ENCODE data around the gene FNBP1. TPM values are rescaled to one million over a fixed set of nuclear protein-coding genes. Genes with fewer than 3 reads are reported as not detected.
"Not testable (repeated sequence)": the region's sequence is repeated elsewhere in the genome, so short reads cannot be mapped to it uniquely, and the experiment has no call there.

FNBP1 gene
- total RNA-seq, 1 experiment from 2014 or later: 16.8 TPM

GRCh38 chr9:130022566-130023143 lies 20.3 kb downstream of the FNBP1 start:
- no peak for DNase-seq (ENCODE audit: low read depth)

GRCh38 chr9:130021842-130022241 lies 21.1 kb downstream of the FNBP1 start:
- not testable (repeated sequence) for DNase-seq (ENCODE audit: low read depth)

DNA sequence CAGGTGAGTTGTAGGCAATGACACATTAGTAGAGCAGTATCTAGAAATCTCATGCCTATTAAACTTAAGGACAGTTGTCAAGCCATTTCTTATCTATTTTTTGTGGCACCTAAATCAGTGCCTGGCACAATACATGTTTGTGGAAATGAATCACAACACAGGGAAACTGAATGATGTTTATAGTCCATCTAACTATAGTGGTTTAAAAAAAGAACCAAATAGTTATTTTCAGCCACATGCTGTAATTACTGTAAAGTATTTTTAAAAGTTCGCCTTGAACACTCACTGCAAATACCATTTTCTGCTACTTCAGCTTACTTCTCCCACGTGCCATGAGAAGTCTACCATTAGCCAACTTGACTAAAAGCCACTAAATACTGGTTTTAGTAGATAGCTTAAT lies 21.9 kb downstream of the FNBP1 start:
- no peak for DNase-seq (ENCODE audit: low read depth)

- DNase-seq (ENCODE audit: low read depth): no peak
Measured at GRCh38 chr9:130020618-130021017, 22.4 kb downstream of the FNBP1 start.

- no peak for DNase-seq (ENCODE audit: low read depth)
Measured at GRCh38 chr9:130018265-130018664, 24.7 kb downstream of the FNBP1 start.

DNA sequence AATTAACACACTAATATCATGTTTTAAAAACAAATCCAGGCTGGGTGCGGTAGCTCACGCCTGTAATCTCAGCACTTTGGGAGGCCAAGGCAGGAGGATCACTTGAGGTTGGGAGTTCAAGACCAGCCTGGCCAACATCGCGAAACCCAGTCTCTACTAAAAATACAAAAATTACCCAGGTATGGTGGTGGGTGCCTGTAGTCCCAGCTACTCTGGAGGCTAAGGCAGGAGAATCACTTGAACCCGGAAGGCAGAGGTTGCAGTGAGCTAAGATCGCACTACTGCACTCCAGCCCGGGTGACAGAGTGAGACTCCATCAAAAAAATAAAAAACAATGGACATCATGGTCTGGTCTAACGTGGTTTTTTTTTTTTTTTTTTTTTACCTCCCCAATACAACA lies 25.5 kb downstream of the FNBP1 start:
- DNase-seq (ENCODE audit: low read depth): not testable (repeated sequence)

DNA sequence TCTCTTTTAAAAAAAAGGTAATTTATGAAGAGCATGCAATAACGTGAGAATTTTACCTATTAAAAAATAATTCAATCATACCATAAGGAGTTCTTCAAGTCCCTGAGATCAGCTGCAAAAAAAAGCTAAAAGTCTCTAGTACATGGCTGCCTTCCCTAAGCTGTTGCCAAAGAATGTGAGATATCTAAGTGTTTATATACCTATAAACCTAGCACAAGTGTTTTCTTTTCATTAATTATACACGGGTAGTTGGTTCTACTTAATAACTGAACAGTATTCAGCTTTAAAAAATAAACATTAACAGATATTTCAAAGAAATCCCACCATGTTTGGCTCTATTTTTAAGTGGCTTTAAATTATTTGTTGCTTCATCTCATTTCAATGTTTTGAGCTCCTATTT lies 25.9 kb downstream of the FNBP1 start:
- no peak for DNase-seq (ENCODE audit: low read depth)

- DNase-seq (ENCODE audit: low read depth): no peak
Measured at GRCh38 chr9:130015353-130016019, 27.5 kb downstream of the FNBP1 start.

DNA sequence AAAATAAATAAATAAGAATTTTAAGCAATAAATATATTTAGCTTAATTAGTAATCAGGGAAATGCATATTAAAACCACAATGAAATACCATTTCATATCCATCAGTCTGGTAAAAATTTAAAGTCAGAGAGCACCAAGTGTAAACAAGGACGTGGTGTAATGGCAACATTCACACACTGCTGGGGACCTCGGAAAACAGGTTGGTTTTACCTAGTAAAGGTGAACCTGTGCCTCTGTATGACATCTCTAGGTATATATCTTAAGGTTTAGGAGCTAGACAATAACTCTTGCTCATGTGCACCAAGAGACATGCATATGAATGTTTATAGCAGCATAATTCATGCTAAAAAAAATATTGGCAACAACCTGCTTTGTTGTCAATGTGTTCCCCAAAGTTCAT lies 29.7 kb downstream of the FNBP1 start:
- DNase-seq (ENCODE audit: low read depth): no peak

- no peak for DNase-seq (ENCODE audit: low read depth)
Measured at GRCh38 chr9:130010151-130010988, 32.6 kb downstream of the FNBP1 start.

DNA sequence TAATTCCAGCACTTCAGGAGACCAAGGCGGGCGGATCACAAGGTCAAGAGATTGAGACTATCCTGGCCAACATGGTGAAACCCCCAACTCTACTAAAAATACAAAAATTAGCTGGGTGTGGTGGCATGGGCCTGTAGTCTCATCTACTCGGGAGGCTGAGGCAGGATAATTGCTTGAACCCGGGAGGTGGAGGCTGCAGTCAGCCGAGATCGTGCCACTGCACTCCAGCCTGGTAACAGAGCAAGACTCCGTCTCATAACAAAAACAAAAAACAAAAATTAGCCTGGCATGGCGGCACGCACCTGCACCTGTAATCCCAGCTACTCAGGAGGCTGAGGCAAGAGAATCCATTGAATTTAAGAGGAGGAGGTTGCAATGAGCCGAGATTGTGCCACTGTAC lies 33.4 kb downstream of the FNBP1 start:
- DNase-seq (ENCODE audit: low read depth): not testable (repeated sequence)

GRCh38 chr9:130008538-130008937 lies 34.5 kb downstream of the FNBP1 start:
- DNase-seq (ENCODE audit: low read depth): no peak

- not testable (repeated sequence) for DNase-seq (ENCODE audit: low read depth)
Measured at GRCh38 chr9:130006952-130007351, 36.0 kb downstream of the FNBP1 start.

DNA sequence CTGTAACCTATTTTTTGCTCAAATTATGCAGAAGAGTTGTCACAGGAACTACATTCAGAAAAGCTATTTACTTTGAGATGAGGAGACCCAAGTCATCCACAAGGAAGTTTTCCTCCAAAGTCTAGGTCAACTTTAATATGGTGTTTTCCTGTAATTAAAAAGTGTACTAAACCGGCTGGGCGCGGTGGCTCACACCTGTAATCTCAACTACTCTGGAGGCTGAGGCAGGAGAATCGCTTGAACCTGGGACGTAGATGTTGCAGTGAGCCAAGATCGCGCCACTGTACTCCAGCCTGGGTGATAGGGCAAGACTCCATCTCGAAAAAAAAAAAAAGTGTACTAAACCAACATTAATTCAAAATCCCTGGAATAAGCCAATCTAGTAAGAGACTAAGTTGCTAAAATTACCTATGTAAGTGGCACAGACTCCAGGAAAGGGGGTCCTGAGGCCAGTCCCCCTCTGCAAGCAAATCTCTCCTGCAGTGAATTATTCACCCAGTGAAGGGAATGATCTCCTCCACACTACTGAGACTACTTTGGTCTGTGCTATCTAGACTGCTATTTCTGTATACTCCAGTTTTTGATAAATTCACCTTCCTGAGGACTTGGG lies 38.9 kb downstream of the FNBP1 start:
- no peak for DNase-seq (ENCODE audit: low read depth)

- DNase-seq (ENCODE audit: low read depth): no peak
Measured at GRCh38 chr9:130002320-130002719, 40.7 kb downstream of the FNBP1 start.

DNA sequence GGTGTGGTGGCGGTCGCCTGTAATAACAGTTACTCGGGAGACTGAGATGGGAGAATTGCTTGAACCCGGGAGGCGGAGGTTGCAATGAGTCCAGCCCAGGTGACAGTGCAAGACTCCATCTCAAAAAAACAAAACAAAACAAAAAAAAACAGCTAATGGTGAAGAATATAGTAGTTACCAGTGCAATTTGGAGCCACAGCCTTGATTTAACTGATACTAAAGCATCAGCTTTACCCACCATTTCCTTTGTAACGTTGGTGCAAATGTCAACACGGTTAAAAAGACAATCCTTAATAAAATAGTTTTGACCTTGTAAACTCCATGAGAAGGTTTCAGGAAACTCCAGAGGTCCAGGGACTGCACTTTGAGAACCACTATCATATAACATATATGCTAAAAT lies 41.8 kb downstream of the FNBP1 start:
- no peak for DNase-seq (ENCODE audit: low read depth)

DNA sequence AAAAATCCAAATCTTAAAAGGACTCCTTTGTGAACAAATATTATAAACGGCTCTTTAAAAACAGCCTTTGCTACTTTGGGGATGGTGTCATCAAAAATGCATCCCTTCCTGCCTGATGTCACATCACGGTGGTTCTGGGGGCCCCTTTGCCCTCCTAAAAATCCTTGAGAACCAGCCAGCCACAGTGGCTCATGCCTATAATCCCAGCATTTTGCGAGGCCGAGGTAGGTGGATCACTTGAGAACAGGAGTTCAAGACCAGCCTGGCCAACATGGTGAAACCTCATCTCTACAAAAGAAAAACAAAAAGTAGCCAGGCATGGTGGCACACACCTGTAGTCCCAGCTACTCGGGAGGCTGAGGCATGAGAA lies 43.9 kb downstream of the FNBP1 start:
- no peak for DNase-seq (ENCODE audit: low read depth)

DNA sequence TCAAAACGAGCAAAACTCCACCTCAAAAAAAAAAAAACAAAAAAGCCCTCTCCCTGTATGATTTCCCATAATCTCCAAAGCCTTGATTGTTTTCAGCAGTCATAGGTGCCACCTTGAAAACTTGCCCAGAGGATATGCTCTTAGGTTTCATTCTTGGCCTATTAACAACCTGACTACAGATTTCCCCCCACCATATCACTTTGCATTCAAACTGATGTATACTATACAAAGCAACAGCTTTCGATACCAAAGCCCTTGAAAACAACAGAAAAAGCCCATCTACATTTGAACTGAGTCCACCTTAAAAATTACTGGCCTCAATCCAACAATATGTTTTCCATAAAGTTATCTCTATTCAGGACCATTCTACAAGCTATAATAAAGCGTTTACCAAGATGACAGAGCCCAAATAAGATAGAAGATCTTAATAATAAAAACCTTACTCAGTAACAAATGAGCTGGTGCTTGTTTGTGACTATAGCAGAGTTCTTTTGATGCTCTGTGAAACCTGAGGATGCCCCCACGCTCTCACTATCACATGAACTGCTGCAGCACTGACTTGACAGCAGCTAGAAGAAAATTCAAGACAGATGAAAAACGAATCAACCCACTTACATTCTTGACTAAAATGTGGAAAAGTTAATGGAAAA lies 44.4 kb downstream of the FNBP1 start:
- DNase-seq (ENCODE audit: low read depth): no peak

- DNase-seq (ENCODE audit: low read depth): not testable (repeated sequence)
Measured at GRCh38 chr9:129997706-129998105, 45.3 kb downstream of the FNBP1 start.

DNA sequence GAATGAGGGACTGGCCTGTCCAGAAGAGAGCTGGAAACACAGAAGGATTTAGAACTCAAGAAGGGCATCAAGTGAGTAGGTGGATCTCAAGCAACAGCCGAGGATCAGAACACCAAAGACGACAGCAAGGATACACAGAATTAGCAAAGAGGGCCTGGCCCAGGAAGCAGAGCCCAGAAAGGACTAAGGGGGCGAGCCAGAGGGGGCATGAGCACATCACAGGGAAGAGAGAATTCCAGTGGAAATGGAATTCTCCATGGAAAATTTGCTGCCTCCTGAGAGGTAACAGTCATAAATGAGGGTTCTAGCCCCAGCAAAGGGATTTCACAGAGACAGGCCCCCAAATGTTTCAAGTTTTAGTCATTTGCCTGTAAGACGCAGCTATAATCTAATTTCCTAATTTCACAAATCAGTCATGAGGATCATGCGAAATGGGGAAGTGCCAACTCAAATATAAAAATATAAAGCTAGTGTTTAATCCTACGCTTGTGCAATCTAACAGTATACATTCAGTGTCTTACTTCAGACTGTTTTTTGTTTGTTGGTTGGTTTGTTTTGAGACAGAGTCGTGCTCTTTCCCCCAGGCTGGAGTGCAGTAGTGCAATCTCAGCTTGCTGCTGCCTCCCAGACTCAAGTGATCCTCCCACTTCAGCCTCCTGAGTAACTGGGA lies 46.7 kb downstream of the FNBP1 start:
- DNase-seq (ENCODE audit: low read depth): no peak

Measured in LHCN-M2 (cell line).